Measurements from ENCODE around the gene NAGA.
"Not testable (repeated sequence)": the region's sequence is repeated elsewhere in the genome, so short reads cannot be mapped to it uniquely, and the experiment has no call there.

NAGA gene

GRCh38 chr22:42108848-42109247, 38.2 kb upstream of the NAGA start:
- Histone ChIP-seq H3K27me3 (replicated peaks) (no peaks in the 10 kb centered on the region), H3K36me3 (replicated peaks) (no peaks in the 10 kb centered on the region), H3K4me3 (ENCODE audit: low read depth, low read length) (no peak overlapping the region), H3K27ac (no peak overlapping the region)
- DNase-seq = no peak
- no peak for TF ChIP-seq CTCF (IDR thresholded peaks at IDR 0.05; ENCODE audit: low read depth, low read length, missing control alignments)
- in situ Hi-C loops (cut with HindIII; ENCODE audit: low pct_ligation_motif_present, low sequenced_read_pairs) = no loop called here

GRCh38 chr22:42104332-42104860, 33.8 kb upstream of the NAGA start:
- H3K27ac ChIP-seq; H3K36me3 ChIP-seq (replicated peaks); H3K27me3 ChIP-seq (replicated peaks); H3K4me3 ChIP-seq (ENCODE audit: low read depth, low read length); DNase-seq; in situ Hi-C loops (cut with HindIII; ENCODE audit: low pct_ligation_motif_present, low sequenced_read_pairs): not testable (repeated sequence)

GRCh38 chr22:42101199-42101598, 30.6 kb upstream of the NAGA start:
- no peak overlapping the region for H3K4me3 ChIP-seq (ENCODE audit: low read depth, low read length)
- no peaks in the 10 kb centered on the region for H3K36me3 ChIP-seq (replicated peaks)
- in situ Hi-C loops (cut with HindIII; ENCODE audit: low pct_ligation_motif_present, low sequenced_read_pairs) = no loop called here
- no peaks in the 10 kb centered on the region for H3K27me3 ChIP-seq (replicated peaks)
- no peak for TF ChIP-seq CTCF (IDR thresholded peaks at IDR 0.05; ENCODE audit: low read depth, low read length, missing control alignments)
- no peak for DNase-seq
- no peak overlapping the region for H3K27ac ChIP-seq

- no peaks in the 10 kb centered on the region for H3K27me3 ChIP-seq (replicated peaks)
- DNase-seq = no peak
- peaks cover 5% of the 10 kb centered on the region for H3K36me3 ChIP-seq (replicated peaks)
- TF ChIP-seq CTCF (IDR thresholded peaks at IDR 0.05; ENCODE audit: low read depth, low read length, missing control alignments) = no peak
- peak overlapping the region; percentile 94 for H3K4me3 ChIP-seq (ENCODE audit: low read depth, low read length)
- in situ Hi-C loops (cut with HindIII; ENCODE audit: low pct_ligation_motif_present, low sequenced_read_pairs) = no loop called here
- H3K27ac ChIP-seq = no peak overlapping the region
Observed at GRCh38 chr22:42091455-42091782, 20.8 kb upstream of the NAGA start.

- DNase-seq = peak; percentile 99
- TF ChIP-seq CTCF (IDR thresholded peaks at IDR 0.05; ENCODE audit: low read depth, low read length, missing control alignments) = peak; percentile 77
- Histone ChIP-seq H3K36me3 (replicated peaks) (peaks cover 11% of the 10 kb centered on the region), H3K4me3 (ENCODE audit: low read depth, low read length) (peak within 1 kb of the TSS; percentile 94), H3K27ac (peak within 1 kb of the TSS; percentile 91), H3K27me3 (replicated peaks) (no peaks in the 10 kb centered on the region)
- in situ Hi-C loops (cut with HindIII; ENCODE audit: low pct_ligation_motif_present, low sequenced_read_pairs) = no loop called here
Observed at GRCh38 chr22:42090596-42091454, 20.2 kb upstream of the NAGA start, which contains the start of gene NDUFA6. TSS of gene NDUFA6 (minus strand) at chr22:42090772. CDS start at chr22:42090744, 28 bp downstream.

GRCh38 chr22:42086051-42086450, 15.4 kb upstream of the NAGA start:
- in situ Hi-C loops (cut with HindIII; ENCODE audit: low pct_ligation_motif_present, low sequenced_read_pairs) = no loop called here

More at GRCh38 chr22:42086051-42086450, 15.4 kb upstream of the NAGA start:
- Histone ChIP-seq H3K27me3 (replicated peaks) (no peaks in the 10 kb centered on the region), H3K36me3 (replicated peaks) (peaks cover 31% of the 10 kb centered on the region), H3K27ac (no peak overlapping the region), H3K4me3 (ENCODE audit: low read depth, low read length) (no peak overlapping the region)
- no peak for TF ChIP-seq CTCF (IDR thresholded peaks at IDR 0.05; ENCODE audit: low read depth, low read length, missing control alignments)
- no peak for DNase-seq
